DLD1 (cell line): ENCODE data around the gene RASAL2.

Experiments used
- in situ Hi-C: cut with HindIII; loops from 2 replicates; pipeline ENCODE4 v1.10.0; 2017; ENCODE audit warnings: low sequenced_read_pairs

RASAL2 gene

DNA sequence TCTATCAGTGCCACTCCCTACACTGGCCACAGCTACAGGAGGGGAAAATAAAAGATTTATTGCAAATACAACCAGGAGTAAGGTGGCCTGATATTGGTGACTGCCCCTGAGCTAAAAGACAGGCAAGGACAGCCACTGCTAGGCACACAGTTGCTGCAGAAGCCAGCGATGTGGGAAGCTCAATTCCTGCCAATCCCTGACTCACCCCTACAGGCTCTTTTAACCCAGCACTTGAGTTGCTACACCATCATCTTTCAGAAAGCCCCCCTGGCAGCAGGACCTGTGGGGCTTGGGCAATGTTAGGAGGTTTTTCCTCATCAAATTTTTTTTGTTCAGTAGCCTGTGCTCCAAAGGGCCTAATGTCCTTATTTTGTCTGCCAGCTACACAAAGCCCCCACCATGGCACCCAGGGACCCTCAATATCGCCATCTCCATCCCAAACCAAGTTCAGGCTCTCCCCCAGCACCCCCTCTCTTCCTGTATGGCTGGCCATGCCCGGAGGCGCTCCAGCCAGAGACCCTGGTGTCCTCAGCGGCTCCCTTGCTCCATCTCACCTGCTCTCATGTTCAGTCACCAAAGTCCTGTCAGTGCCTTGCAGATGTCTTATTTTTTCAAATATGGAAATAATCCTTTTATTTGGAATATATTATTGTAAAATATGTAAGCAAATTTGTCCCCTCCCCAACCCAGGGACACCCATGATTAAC, 389.5 kb downstream of the RASAL2 start:
- in situ Hi-C loops = no loop called here

DNA sequence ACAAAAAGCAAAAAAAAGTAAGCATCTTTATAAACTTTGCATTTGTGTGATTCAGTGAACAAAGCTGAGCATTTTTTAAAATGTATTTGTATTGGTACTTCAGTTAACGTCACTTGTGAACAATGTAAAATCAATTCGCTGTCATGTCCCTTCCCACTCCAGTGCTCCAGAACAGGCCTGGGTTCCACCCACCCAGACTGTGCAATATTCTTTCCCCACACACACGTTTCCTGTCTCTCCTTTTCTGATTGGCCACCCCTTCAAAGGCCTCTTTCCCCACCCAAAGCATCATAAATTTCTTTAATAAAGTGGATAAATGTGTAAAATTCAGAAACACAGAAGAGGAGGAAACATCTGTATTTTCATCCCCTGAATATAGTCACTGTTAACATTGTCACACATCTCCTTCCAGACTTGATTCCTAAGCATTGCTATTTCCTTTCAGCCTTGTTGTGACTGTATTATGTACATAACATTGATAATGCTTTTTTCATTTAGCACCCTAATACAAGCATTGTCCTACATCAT, 390.9 kb downstream of the RASAL2 start:
- in situ Hi-C loops = no loop called here

DNA sequence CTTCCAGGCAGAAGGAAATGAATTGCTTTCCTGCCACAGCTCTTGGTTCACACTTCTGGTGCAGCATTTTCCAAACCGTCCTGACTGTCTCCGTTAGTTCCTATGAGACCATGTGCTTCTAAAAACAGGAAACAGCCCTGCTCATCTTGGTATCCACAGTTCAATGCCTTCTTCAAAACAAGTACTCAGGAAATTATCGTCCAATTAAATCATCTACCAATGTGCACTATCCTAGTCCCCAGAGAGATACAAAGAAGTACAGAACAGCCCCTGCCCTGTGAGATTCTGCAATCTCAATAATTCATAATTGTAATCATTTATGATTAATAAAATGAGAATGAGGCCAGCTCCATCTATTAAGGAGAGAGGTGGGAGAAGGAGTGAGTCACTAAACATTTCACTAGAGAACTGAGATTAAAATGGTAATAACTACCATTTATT, 391.7 kb downstream of the RASAL2 start:
- in situ Hi-C loops = no loop called here

DNA sequence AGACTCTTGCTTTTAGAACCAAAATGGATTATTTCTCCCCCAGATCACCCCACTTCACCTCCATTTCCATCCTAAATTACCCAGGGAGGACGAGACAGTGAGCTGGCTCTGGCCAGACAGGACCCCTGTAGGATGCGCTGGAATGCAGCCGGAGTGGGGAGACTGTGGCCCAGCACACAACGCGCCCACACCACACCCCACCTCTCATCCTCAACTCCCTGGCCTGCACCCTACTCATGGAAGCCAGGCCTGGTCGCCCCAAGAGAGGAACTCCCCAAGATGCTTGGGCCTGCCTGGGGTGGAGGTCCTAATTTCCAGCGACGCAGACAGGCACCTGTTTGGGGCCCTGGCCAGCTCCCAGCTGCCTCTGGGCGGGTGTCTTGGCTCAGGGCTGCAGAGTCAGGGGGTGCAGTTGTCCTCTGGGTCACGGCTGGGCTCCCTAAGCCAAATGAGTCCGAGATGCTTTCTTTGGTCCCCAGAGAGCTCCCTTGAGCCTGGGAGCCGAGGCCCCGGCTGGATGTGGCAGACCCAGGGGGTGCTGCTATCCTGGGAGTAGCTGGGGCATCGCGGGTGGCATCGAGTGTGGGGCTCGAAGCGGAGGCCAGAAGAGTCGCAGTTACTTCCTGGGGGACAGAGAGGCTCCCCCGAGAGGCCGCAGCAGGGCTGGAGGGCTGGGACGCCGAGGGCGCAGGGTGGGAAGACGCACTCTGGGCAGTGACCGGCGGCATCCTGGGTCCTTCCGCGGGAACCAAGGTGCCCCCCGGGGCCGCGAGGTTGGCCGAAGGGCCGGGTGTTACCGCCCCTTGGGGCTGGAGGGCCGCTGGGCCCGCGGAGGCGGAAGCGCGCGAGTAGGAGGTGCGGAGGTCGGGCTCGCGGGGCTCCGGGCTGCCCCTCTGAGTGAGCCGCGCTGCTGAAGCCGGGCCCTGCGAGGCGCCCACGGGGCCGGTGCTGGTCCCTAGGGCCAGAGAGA, 392.5 kb downstream of the RASAL2 start:
- in situ Hi-C loops = no loop called here

DNA sequence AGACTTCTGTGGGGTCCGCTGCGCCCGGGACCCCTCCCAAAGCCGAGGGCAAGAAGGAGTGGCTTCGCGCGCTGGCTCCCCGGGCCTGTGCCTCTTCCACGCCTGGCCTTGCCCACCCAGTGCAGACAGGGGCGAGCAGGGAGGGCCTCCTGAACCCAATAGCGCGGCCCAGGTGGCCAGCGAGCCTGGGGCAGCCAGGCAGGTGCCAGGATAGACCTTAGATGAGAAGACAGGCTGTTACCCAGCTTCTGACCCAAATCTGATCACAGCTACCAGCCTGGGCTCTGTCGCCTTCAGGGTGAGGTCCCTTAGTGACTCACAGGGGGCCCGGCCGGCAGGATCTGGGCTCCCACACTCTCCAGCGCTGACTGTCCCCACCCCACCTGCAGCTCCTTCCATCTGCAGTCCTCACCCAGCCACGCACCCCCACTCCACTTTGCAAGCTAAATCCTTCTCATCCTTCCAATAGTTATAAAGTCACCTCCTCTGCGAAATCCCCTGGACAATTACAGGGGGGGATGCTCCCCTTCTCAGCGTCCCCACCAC, 393.2 kb downstream of the RASAL2 start:
- in situ Hi-C loops = no loop called here

DNA sequence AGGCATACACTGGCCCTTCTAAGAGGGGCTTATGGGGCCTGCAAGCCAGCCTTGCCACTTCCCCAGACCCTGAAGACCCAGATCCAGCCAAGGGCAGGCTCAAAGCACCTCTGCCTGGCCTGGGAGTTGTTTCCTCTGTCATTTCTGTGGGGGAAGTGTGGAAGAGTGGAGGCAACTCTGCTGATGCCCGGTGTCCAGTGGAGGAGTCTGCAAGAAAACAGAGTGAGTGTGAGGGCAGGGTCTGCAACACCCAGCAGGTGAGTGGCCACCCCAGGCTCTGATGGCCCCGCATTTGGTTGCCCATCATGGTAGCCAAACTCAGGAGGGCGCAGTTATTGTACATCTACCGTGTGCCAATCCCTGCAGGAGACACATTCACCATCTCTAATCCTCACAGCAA, 394.5 kb downstream of the RASAL2 start:
- in situ Hi-C loops = no loop called here

DNA sequence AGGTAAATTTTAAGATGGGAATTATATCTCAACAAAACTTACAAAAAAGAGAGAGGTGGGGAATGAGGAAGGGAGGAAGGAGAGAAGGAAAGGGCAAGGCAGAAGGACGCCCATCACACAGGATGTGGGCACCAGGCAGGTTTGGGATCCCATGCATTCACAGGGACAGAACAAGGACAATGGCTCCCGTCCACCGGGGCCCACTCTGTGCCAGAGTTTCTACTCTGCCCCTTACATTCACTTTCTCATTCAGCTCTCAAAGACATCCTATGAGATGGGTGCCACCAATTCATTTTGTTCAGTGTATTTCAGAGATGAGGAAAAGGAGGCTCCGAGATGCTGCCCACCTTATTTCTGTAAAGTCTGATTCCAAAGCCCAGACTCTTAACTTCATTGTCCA, 395.5 kb downstream of the RASAL2 start:
- in situ Hi-C loops = no loop called here

DNA sequence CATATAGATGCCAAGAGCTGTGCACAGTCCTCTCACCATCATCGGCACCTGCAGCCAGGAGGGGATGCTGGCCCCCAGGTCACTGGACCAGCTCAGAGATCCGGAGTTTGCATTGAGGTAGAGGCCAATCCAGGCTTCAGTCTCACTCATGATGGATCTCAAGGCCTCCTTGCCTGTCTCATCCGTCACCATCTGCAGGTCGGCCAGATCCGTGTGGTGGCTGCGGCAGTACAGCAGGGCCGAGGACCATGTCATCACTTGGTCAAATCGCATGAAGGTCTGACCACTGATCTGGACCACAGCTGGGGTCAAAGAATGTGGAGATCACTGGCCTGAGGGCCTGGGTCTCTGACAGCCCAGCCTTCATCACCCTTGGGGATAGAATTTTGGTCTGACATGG, 396.2 kb downstream of the RASAL2 start:
- in situ Hi-C loops = no loop called here

DNA sequence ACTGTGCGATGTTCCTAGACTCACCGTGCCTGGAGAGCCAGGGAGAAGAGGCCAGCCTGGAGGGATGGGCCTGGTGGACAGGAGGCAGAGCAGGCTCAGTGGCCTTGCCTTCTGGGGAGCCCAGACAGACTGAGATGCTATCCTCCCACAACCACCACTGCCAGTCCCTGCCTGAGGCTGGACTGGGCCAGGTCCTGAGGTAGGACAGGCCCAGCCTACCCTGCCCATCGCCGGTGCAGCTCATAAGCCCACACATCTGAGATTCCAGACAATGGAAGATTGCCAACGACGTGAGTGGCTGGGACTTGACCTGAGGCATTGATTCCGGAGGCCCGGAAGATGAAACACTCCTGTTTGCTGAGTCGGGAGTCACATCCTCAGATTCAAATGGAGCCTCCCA, 397.1 kb downstream of the RASAL2 start:
- in situ Hi-C loops = no loop called here

DNA sequence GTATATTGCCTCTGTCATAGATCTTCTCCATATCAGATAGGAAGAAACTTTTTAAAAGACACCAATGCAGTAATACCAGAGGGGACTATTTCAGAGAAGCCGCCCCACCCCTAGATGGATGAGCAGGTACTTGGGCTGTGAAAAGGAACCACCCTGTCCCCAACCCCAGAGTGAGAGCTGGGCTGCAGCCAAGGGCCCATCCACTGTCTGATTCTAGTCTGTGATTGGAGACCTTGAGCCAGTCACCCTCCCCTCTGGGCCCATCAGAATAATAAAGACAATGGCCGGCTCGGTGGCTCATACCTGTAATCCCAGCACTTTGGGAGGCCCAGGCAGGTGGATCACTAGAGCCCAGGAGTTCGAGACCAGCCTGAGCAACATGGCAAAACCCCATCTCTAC, 397.8 kb downstream of the RASAL2 start:
- in situ Hi-C loops = no loop called here

DNA sequence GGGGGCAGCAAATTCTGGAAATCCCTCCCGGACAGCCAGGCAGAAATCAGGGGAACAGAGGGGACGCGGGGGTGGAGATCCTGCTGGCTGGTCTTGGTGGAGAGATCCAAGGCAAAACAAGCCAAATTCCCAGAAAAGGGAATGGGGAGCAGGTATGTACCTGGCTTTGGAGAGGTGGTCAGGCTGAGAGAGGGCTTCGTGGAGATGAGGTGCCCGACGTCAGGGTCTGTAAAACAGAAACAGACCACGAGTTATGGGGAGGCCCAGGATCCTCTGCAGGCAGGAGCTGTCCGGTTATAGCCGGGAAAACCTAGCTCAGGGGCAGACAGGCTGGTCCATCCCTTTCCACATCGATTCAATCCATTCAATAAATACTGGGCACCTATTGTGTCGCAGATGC, 398.4 kb downstream of the RASAL2 start:
- in situ Hi-C loops = no loop called here

DNA sequence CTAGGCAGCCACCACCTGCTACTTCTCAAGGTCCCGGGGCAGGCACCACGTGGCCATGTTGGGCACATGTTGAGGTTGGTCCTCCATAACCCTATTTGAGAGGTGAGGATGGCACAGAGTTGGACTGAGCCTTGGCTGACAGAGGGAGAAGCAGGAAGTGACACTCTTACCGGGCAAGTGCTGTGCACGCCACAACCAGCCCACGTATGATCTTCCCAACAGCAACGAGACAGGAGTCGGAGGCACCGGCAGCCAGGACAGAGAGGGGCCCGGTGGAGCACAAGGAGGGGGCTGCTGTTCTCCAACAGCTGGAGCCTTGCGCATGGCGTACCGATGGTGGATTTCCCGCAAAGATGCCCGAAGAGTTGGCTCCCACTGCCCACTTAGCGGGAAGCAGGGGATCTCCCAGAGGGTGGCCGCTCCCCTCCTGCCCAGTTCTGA, 399.4 kb downstream of the RASAL2 start:
- in situ Hi-C loops = no loop called here

DNA sequence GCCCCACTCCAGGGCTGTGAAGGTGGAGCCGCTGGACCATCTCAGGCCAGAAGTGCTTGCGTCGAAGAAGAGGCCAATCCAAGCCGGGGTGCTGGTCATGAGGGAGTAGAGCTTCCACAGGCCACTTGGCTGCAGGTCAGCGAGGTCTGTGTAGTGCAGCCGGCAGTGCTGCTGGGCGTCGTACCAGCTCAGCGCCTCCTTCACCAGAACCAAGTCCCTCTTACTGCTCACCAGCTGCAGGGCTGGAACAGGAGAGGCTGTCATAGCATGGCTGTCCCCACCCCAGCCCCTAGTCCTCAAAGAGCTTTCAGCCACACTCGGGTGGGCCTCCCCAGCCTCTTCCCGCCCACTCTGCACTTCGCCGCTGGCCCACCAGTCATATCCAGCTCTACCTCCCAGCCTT, 400.7 kb downstream of the RASAL2 start:
- in situ Hi-C loops = no loop called here

DNA sequence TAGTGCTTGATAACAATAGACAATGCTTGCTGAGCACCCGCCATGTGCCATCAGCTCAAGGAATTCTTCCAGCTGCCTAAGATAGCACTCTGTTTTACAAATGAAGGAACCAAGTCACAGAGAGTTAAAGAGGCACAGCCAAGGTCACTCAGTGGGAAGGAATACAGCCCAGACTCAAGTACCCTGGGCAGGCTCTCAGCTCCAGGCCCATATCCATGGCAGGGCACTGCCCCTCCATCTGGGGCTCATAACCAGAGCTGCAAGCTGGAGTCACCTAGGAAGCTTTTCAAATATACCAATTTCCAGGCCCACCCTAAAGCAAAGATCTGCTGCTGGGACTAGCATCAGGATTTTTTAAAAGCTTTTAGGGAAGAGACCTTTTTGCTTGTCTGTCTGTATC, 401.3 kb downstream of the RASAL2 start:
- in situ Hi-C loops = no loop called here

DNA sequence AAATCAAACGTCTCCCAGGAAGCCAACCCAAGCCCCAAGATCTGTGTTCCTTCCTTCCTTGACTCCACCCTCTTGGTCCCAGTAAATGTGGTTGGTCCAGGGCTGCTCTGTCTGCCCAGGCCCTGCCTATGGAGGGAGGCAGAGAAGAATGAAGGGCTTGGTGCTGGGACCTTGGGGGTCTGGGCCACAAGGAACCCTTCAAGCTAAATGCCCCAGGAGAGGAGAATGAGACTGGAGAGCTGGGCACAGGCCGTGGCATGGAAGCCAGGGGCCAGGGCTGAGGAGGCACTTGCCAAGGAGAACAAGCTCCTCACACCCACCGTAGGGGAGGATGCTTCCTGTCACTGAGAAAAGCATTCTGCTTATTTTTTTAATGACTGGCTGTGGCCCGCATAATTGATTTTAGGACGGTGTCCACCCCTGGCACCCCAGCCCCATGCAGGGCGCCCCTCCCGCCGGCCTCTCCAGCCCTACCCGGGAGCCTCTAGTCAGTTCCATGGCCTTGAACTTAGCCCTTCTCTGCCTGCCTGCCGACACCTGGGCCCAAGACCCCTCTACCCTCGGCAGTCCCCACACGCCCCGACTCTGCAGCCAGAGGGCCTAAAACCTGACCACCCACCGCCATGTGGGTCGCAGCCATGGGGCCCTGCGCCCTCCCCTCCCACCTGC, 402.0 kb downstream of the RASAL2 start:
- in situ Hi-C loops = no loop called here

DNA sequence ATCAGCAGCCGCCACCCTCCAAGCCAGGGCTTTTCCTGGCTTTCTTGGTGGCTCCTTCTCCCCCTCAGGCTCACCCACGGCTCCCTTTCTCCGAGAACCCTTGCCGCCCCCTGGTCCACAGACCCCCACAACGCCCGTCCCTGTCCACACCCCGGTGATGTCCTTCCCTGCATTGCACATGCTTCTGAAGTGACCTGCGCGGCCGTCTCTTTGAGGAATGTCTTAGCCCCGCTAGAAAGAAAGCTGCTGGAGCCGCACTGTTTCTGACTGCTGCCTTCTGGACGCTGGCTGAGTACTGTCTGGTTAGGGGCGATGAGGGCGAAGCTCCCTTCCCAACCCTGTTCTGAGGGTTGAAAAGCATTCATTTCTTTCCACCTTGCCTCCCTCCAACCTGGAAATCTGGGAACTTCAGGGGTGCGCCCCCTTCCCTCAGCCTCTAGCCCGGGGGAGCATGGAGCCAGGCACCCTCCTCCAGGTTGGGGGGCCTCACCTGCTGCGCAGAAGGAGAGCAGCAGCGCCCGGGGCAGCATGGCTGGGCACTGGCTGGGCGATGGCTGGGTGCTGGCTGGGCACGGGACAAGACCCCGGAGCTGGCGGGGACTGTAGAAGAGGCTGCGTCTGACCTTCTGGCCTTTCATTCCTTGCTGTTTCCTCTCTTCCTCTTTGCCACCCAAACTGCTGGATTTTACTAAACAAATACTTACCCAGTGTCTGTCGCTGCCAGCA, 402.7 kb downstream of the RASAL2 start, which contains the start of gene CLEC20A:
Gene CLEC20A (minus strand): TSS at position 555 of the 726 bp plus-strand sequence. CDS start 25 bp downstream, at position 530.
- in situ Hi-C loops = no loop called here

DNA sequence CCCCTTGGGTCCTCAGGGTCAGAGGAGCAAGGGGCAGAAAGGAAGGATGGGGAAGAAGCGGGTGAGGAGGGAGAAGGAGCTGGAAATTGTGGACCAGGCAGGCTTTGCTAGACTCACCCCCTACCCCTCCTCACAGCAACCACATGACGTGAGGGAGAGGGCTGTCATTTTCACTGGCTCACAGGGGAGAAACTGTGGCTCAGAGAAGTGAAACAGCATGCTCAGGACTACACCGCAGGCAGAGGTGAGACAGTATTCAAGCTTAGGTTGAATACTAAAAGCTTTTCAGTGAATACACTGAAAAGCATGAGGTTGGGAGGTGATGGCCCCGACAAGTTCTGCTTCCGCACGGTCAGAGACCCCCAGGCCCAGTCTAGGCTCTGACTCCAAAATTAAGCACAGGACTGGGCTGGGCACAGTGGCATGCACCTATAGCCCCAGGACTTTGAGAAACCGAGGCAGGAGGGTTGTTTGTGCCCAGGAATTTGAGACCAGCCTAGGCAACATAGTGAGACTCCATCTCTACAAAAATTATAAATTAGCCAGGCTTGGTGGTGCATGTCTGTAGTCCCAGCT, 404.1 kb downstream of the RASAL2 start:
- in situ Hi-C loops = no loop called here

DNA sequence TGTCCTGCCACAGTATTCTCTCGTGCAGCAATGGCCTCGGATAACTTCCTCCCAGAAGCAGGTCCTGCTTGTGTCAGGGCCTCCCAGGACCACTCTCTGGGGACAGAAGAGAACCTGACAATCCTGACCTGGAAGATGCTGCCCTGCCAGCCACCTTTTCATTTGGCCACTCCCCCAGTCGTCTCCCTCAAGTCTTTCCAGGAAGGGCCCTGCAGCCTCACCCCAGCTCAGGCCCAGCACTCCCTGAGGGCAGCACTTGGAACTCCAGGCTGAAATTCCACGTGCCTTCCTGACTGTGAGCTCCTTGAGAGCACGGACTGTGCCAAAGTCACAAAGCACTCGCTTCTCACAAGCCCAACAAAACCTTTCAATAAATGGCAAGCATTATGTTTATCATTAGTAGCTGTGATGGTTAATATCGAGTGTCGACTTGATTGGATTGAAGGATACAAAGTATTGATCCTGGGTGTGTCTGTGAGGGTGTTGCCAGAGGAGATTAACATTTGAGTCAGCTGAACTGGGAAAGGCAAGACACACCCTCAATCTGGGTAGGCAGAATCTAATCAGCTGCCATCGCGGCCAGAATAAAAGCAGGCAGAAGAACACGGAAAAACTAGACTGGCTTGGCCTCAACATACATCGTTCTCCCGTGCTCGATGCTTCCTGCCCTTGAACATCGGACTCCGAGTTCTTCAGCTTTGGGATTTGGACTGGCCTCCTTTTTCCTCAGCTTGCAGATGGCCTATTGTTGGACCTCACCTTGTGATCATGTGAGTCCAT, 405.2 kb downstream of the RASAL2 start:
- in situ Hi-C loops = no loop called here
